GM13976 (cell line): Measurements from ENCODE around the gene UBA52.
A peak's percentile ranks its signal among the peaks of the same experiment; 100 is the strongest.
"Not testable (repeated sequence)": the region's sequence is repeated elsewhere in the genome, so short reads cannot be mapped to it uniquely, and the experiment has no call there.

ENCODE experiments used
- DNase-seq: peaks from one replicate; pipeline ENCODE4 v3.0.0; 2012; ENCODE audit warnings: low spot score
- in situ Hi-C: fragments of 300-500 bp; cut with MboI; formaldehyde crosslinking; loops from one replicate; pipeline ENCODE4 v1.12.0; 2022; ENCODE audit warnings: low sequenced_read_pairs, mixed read lengths, inconsistent platforms; ENCODE audit not compliant: unreplicated experiment
- TF ChIP-seq, protein P1 (sequence below): IDR thresholded peaks from 2 replicates; pipeline ENCODE4 v1.5.1; 2012; ENCODE audit warnings: borderline replicate concordance, mild to moderate bottlenecking; ENCODE audit not compliant: insufficient read depth; ENCODE audit errors: extremely low read depth, missing control alignments, control extremely low read depth

Gene UBA52

DNA sequence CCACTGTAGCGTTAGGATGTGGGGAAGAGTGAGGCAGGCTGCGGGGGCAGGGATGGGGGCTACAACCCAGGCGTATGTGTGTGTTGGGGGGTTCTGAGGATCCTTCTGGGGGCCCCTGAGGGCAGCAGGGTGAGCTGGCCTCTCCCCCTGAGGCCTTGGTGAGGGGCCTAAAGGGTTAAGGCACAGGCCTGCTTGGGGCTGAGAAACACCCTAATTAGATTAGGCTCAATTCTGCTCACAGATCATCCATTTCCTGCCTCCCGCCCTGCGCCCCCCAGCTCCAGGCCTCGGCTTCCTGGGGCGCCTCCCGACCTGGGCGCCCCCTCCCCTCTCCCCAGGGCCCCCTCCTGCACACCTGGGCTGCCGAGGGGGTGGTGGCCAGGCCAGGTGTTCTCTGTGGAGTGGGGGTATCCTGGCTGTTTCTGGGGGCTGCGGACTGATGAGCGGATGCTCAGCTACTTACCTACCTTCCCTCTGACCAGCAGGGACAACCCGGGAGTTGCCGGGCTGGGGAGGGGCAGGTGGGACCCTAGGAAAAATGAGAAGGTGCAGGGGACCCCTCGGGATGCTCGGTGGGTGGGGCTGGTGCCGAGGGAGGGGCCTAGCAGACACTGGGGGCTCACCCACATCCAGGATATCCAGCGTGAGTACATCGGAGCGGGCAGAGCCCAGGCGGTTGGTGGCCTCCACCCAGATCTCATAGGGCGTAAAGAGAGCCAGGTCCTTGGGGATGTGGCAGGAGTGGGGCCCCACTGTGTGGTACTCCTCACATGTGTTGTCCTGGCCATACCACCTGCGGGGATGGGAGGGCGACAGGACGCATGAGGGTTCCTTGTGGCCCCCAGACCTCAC is 26.4 kb downstream of the UBA52 start:
- peak; percentile 31 for DNase-seq
- TF ChIP-seq, protein P1, sequence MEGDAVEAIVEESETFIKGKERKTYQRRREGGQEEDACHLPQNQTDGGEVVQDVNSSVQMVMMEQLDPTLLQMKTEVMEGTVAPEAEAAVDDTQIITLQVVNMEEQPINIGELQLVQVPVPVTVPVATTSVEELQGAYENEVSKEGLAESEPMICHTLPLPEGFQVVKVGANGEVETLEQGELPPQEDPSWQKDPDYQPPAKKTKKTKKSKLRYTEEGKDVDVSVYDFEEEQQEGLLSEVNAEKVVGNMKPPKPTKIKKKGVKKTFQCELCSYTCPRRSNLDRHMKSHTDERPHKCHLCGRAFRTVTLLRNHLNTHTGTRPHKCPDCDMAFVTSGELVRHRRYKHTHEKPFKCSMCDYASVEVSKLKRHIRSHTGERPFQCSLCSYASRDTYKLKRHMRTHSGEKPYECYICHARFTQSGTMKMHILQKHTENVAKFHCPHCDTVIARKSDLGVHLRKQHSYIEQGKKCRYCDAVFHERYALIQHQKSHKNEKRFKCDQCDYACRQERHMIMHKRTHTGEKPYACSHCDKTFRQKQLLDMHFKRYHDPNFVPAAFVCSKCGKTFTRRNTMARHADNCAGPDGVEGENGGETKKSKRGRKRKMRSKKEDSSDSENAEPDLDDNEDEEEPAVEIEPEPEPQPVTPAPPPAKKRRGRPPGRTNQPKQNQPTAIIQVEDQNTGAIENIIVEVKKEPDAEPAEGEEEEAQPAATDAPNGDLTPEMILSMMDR, result no peak
- in situ Hi-C loops, result no loop called here

DNA sequence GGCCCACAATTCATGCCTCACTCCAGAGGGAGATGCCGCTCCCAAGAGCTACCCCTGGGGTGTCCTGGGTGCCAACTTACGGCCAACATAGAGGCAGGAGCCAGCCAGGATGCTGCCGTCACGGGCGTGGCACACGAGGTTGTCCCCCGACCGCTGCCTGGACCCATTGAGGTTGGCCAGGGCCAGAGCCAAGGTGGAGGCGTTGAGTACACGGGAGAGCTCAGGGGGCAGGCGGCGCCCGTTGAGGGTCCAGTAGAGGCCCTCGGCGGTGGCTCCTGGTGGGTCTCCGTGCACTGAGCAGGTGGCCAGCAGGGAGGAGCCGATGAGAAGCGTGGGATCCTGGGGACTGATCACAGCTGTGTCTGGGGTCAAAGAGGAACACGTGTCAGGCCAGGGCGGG is 27.8 kb downstream of the UBA52 start:
- in situ Hi-C loops, result no loop called here
- peak; percentile 28 for DNase-seq
- TF ChIP-seq, protein P1, result no peak

DNA sequence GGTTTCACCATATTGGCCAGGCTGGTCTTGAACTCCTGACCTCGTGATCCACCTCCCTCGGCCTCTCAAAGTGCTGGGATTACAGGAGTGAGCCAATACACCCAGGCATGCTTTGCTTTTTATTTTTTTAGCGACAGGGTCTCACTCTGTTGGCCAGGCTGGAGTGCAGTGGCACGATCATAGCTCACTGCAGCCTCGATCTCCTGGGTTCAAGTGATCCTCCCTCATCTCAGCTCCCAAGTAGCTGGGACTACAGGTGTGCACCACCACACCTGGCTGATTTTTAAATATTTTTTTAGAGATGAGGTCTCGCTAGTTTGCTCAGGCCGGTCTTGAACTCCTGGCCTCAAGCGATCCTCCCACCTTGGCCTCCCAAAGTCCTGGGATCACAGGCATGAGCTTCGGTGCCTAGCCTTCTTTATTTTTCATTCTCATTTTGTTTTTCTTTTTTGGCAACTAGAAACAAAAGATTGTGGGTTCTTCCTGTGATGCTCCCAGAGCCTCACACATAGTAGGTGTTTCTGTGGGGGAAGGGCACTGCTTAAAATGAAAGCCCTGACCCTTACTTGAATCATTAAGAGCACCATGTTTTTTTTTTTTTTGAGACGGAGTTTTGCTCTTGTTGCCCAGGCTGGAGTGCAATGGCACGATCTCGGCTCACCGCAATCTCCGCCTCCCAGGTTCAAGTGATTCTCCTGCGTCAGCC is 29.2 kb downstream of the UBA52 start:
- DNase-seq, in situ Hi-C loops: not testable (repeated sequence)

DNA sequence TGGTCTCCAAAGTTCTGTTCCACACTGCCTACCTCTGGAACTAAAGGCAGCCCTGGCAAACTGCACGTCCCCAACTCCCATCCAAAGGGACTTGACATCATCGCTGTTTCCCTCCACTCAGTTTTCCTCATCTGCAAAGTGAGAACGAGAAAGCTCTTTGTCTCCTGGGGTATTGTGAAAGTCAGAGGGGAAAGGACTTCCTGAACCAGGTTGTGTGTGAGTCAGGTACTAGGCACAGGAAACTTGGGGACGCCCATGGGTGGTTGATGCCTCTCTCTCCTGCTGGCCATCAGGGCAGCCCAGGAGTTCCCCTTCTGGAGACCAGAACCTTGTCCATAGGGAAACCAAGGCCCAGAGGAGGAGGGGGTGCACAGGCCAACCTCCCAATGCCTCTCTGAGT is 30.2 kb downstream of the UBA52 start:
- TF ChIP-seq, protein P1, result no peak
- in situ Hi-C loops, result no loop called here
- no peak for DNase-seq

DNA sequence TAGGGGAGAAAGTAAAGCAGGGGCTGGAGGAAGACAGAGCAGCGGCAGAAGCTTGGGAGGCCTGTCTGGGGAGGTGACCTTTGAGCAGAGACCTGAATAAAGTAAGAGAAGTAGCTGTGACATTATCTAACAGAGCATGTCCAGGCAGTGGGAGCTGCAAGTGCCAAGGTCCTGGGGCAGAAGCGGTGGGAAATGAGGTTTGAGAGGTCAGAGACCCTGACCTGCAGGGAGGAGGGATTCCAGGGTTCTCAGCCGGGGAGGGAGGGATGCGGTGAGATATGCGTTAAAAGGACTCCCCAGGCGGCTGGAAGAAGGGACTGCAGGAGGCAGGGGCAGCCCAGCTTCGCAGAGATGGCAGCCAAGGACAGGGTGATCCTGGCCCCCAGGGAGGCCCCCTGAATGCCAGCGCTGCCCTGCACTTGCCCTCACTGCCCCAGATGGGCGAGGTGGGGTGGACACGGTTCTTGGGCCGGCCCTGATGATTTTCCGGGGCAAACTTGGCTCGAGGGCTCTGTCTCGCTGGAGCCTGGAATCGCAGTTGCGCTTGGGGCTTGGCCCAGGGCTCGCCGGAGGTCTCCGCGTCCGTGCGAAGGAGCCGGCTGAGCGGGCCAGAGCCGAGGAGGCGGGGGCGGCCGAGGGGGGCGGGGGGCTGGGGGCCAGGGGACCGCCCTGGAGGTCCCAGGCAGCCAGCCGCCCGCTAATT is 31.7 kb downstream of the UBA52 start:
- DNase-seq, result peak; percentile 53
- in situ Hi-C loops, result no loop called here
- TF ChIP-seq, protein P1, result no peak

DNA sequence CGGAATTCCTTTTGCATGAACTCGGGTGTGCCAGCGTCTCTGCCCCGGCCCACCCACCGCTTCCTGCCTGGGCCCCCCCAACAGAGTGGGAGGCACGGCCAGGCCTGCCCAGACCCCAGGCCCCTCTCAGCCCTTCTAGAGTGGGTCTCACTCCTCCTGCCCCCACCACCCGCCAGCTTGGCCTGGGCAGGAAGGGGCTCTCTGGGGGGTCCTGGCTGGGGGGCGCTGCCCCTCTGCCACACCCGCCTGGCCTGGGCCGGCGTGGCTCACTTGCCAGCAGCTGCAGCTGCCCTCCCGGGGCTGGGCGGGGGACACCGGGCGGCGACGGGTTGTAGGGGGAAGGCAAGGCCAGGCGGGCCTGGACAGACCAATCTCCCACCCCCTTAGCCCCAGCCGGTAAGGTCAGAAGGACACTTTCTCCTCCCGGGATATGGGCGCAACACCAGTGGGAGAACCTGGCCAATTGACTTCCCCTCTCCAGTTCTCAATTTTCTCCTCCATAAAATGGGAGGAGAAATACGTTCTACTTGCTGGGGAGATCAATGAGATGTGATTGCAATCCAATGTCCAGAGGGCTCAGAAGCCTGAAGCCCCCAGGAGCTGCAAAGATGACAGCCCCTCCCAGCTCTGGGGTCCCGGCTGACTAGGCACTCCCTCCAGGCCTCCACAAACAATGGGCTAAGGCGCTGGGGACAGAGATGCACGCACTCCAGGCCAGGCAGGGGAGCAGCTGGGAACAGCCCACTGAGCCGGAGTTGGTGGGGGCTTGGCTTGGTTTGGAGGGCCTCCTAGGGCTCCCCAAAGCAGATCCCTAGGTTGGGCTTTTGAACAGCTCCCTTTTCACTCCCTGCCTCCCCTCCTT is 32.5 kb downstream of the UBA52 start:
- TF ChIP-seq, protein P1, result no peak
- in situ Hi-C loops, result no loop called here
- DNase-seq, result peak; percentile 44
